ENCODE data around the gene EZR.

Gene EZR

DNA sequence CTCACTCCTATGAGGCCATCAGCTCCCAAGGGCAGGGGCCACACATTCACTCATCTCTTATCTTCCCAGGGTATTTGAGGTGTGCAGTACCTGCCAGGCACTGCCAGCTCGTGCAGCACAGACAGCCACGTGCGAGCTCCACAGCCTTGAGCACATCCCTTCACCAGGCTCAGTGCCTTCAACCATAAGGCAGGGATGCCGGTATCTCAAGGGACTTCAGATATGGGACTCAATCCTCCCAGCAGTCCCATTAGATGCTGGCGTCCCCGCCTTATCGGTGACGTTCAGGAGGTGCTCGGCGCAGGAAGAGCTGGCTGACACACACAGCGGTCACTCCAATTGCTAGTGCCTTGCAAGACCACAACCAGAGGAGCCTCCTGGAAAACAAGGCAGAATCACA, 47.0 kb downstream of the EZR start:
- in situ Hi-C loops (cut with MboI; ENCODE audit: low sequenced_read_pairs, unreplicated experiment): no loop called here
- TF ChIP-seq, protein P1, sequence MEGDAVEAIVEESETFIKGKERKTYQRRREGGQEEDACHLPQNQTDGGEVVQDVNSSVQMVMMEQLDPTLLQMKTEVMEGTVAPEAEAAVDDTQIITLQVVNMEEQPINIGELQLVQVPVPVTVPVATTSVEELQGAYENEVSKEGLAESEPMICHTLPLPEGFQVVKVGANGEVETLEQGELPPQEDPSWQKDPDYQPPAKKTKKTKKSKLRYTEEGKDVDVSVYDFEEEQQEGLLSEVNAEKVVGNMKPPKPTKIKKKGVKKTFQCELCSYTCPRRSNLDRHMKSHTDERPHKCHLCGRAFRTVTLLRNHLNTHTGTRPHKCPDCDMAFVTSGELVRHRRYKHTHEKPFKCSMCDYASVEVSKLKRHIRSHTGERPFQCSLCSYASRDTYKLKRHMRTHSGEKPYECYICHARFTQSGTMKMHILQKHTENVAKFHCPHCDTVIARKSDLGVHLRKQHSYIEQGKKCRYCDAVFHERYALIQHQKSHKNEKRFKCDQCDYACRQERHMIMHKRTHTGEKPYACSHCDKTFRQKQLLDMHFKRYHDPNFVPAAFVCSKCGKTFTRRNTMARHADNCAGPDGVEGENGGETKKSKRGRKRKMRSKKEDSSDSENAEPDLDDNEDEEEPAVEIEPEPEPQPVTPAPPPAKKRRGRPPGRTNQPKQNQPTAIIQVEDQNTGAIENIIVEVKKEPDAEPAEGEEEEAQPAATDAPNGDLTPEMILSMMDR (IDR thresholded peaks at IDR 0.05; ENCODE audit: borderline replicate concordance, control extremely low read depth, extremely low read depth, insufficient read depth, missing control alignments): no peak
- no peak for DNase-seq (ENCODE audit: low spot score)

- in situ Hi-C loops (cut with MboI; ENCODE audit: low sequenced_read_pairs, unreplicated experiment): no loop called here
- DNase-seq (ENCODE audit: low spot score): no peak
- TF ChIP-seq, protein P1 (IDR thresholded peaks at IDR 0.05; ENCODE audit: borderline replicate concordance, control extremely low read depth, extremely low read depth, insufficient read depth, missing control alignments): no peak
Observed at GRCh38 chr6:158771399-158772152, 47.6 kb downstream of the EZR start.

- in situ Hi-C loops (cut with MboI; ENCODE audit: low sequenced_read_pairs, unreplicated experiment): no loop called here
- TF ChIP-seq, protein P1 (IDR thresholded peaks at IDR 0.05; ENCODE audit: borderline replicate concordance, control extremely low read depth, extremely low read depth, insufficient read depth, missing control alignments): no peak
- no peak for DNase-seq (ENCODE audit: low spot score)
Observed at GRCh38 chr6:158770533-158771330, 48.4 kb downstream of the EZR start.

DNA sequence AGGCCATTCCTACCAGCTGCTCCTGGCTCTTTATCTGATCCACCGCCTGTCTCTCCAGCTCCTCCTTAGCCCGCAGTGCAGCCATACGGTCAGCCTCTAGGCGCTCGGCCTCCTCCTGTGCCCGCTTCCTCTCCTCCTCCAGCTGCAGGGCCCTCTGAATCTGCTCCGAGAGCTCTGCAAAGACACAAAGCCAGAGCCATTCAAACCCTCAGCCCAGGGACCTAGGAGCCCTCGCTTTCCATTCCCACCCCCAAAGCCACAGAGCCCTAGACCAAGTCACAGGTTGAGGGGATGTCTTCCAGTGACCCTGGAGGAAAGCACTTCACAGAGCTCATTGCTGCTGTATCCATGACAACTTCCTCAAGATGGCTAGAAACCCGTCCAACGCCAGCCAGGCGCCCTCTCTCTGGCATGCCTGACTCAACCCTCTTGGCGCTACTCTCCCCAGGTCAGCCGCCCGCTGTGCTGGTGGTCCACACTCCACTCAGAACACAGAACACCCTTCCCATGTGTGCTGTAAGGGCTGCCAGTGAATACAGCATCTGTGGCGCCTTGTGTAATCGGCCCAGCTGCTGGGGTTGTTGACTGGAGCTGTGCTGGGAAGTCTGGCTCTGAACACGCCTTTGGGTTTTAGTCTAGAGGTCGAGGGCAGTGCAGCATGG, 49.3 kb downstream of the EZR start:
- in situ Hi-C loops (cut with MboI; ENCODE audit: low sequenced_read_pairs, unreplicated experiment): no loop called here

GRCh38 chr6:158769234-158769770, 49.9 kb downstream of the EZR start:
- in situ Hi-C loops (cut with MboI; ENCODE audit: low sequenced_read_pairs, unreplicated experiment): no loop called here
- DNase-seq (ENCODE audit: low spot score): no peak
- TF ChIP-seq, protein P1 (IDR thresholded peaks at IDR 0.05; ENCODE audit: borderline replicate concordance, control extremely low read depth, extremely low read depth, insufficient read depth, missing control alignments): no peak

More for the DNA sequence above, 49.3 kb downstream of the EZR start:
- DNase-seq (ENCODE audit: low spot score): no peak
- TF ChIP-seq, protein P1 (IDR thresholded peaks at IDR 0.05; ENCODE audit: borderline replicate concordance, control extremely low read depth, extremely low read depth, insufficient read depth, missing control alignments): no peak

GRCh38 chr6:158768436-158768835, 50.7 kb downstream of the EZR start:
- in situ Hi-C loops (cut with MboI; ENCODE audit: low sequenced_read_pairs, unreplicated experiment): no loop called here
- TF ChIP-seq, protein P1 (IDR thresholded peaks at IDR 0.05; ENCODE audit: borderline replicate concordance, control extremely low read depth, extremely low read depth, insufficient read depth, missing control alignments): no peak
- no peak for DNase-seq (ENCODE audit: low spot score)
